GM12892 (cell line): ENCODE results near the gene MIR17HG.

ENCODE experiments used
- POLR2A ChIP-seq: IDR thresholded peaks from 2 replicates; pipeline ENCODE4 v1.6.1; 2011; ENCODE audit warnings: low read depth, low read length, control low read depth
- POLR2AphosphoS5 ChIP-seq: IDR thresholded peaks from 2 replicates; pipeline ENCODE4 v1.6.1; 2011; ENCODE audit warnings: low read depth, low read length, control low read depth
- TAF1 ChIP-seq: IDR thresholded peaks from 2 replicates; pipeline ENCODE4 v1.6.1; 2011; ENCODE audit warnings: low read depth, mild to moderate bottlenecking, control low read depth, low read length, borderline replicate concordance

GRCh38 chr13:91305652-91306051, 41.8 kb upstream of the MIR17HG start:
- TF ChIP-seq POLR2A (no peak), POLR2AphosphoS5 (no peak), TAF1 (no peak)
